ENCODE results near the gene FGFBP1. TPM values are rescaled to one million over a fixed set of nuclear protein-coding genes. Genes with fewer than 3 reads are reported as not detected.

FGFBP1 gene
- total RNA-seq, 1 experiment from 2014 or later = 0.88 TPM

- POLR2A ChIA-PET = no interaction called here
- CTCF ChIA-PET = no interaction called here
Measured at GRCh38 chr4:15931451-15932210, 6.9 kb downstream of the FGFBP1 start.

GRCh38 chr4:15930314-15930713 is 8.2 kb downstream of the FGFBP1 start:
- H3K27me3 ChIP-seq (replicated peaks; ENCODE audit: control insufficient read depth, insufficient read depth, low read length) = no peaks in the 10 kb centered on the region
- ChIA-PET POLR2A (no interaction called here), CTCF (no interaction called here)
- no peaks in the 10 kb centered on the region for H3K9me3 ChIP-seq
- no peaks in the 10 kb centered on the region for H3K36me3 ChIP-seq (ENCODE audit: control insufficient read depth, insufficient read depth, low read length)
- H3K4me3 ChIP-seq (ENCODE audit: low read depth, low read length) = no peak overlapping the region
- Mint-ChIP-seq H3K9me3 (ENCODE audit: unreplicated experiment) (no peaks in the 10 kb centered on the region), H3K4me1 (ENCODE audit: low read depth, unreplicated experiment) (no peaks in the 10 kb centered on the region), H3K27me3 (ENCODE audit: insufficient read depth, unreplicated experiment) (peaks cover 8% of the 10 kb centered on the region), H3K4me3 (ENCODE audit: unreplicated experiment) (no peak overlapping the region), H3K36me3 (ENCODE audit: insufficient read depth, unreplicated experiment) (no peaks in the 10 kb centered on the region), H3K27ac (ENCODE audit: unreplicated experiment) (no peak overlapping the region)
- no TSS peak for BruUV-seq (replicated peaks)
- no peak for TF ChIP-seq CTCF (IDR thresholded peaks at IDR 0.05; ENCODE audit: insufficient read depth in 1 of 2, low read depth in 1 of 2, low read length in 1 of 2, severe bottlenecking in 1 of 2, unreplicated experiment in 1 of 2)
- no peak for DNase-seq
- no peaks in the 10 kb centered on the region for H3K4me1 ChIP-seq
- intact Hi-C loops (cut with micrococcal nuclease; ENCODE audit: unreplicated experiment) = no loop called here

More at GRCh38 chr4:15931451-15932210, 6.9 kb downstream of the FGFBP1 start:
- no peaks in the 10 kb centered on the region for H3K9me3 Mint-ChIP-seq (ENCODE audit: unreplicated experiment)
- no peak for TF ChIP-seq CTCF (IDR thresholded peaks at IDR 0.05; ENCODE audit: insufficient read depth in 1 of 2, low read depth in 1 of 2, low read length in 1 of 2, severe bottlenecking in 1 of 2, unreplicated experiment in 1 of 2)
- H3K27me3 Mint-ChIP-seq (ENCODE audit: insufficient read depth, unreplicated experiment) = peaks cover 8% of the 10 kb centered on the region
- no peak overlapping the region for H3K4me3 Mint-ChIP-seq (ENCODE audit: unreplicated experiment)
- Histone ChIP-seq H3K4me1 (no peaks in the 10 kb centered on the region), H3K36me3 (ENCODE audit: control insufficient read depth, insufficient read depth, low read length) (no peaks in the 10 kb centered on the region), H3K4me3 (ENCODE audit: low read depth, low read length) (no peak overlapping the region), H3K27me3 (replicated peaks; ENCODE audit: control insufficient read depth, insufficient read depth, low read length) (no peaks in the 10 kb centered on the region), H3K9me3 (no peaks in the 10 kb centered on the region)
- H3K36me3 Mint-ChIP-seq (ENCODE audit: insufficient read depth, unreplicated experiment) = no peaks in the 10 kb centered on the region
- BruUV-seq (replicated peaks) = no TSS peak
- no peak for DNase-seq
- H3K4me1 Mint-ChIP-seq (ENCODE audit: low read depth, unreplicated experiment) = no peaks in the 10 kb centered on the region
- no peak overlapping the region for H3K27ac Mint-ChIP-seq (ENCODE audit: unreplicated experiment)
- intact Hi-C loops (cut with micrococcal nuclease; ENCODE audit: unreplicated experiment) = no loop called here

GRCh38 chr4:15929540-15929939 is 9.0 kb downstream of the FGFBP1 start:
- H3K9me3 Mint-ChIP-seq (ENCODE audit: unreplicated experiment) = no peaks in the 10 kb centered on the region
- BruUV-seq (replicated peaks) = no TSS peak
- no peaks in the 10 kb centered on the region for H3K9me3 ChIP-seq
- TF ChIP-seq CTCF (IDR thresholded peaks at IDR 0.05; ENCODE audit: insufficient read depth in 1 of 2, low read depth in 1 of 2, low read length in 1 of 2, severe bottlenecking in 1 of 2, unreplicated experiment in 1 of 2) = no peak
- H3K4me1 Mint-ChIP-seq (ENCODE audit: low read depth, unreplicated experiment) = no peaks in the 10 kb centered on the region
- intact Hi-C loops (cut with micrococcal nuclease; ENCODE audit: unreplicated experiment) = no loop called here
- ChIA-PET POLR2A (no interaction called here), CTCF (no interaction called here)
- no peaks in the 10 kb centered on the region for H3K36me3 ChIP-seq (ENCODE audit: control insufficient read depth, insufficient read depth, low read length)
- no peaks in the 10 kb centered on the region for H3K36me3 Mint-ChIP-seq (ENCODE audit: insufficient read depth, unreplicated experiment)
- no peak overlapping the region for H3K4me3 ChIP-seq (ENCODE audit: low read depth, low read length)
- no peak overlapping the region for H3K4me3 Mint-ChIP-seq (ENCODE audit: unreplicated experiment)
- peaks cover 8% of the 10 kb centered on the region for H3K27me3 Mint-ChIP-seq (ENCODE audit: insufficient read depth, unreplicated experiment)
- H3K4me1 ChIP-seq = no peaks in the 10 kb centered on the region
- DNase-seq = no peak
- H3K27ac Mint-ChIP-seq (ENCODE audit: unreplicated experiment) = no peak overlapping the region
- H3K27me3 ChIP-seq (replicated peaks; ENCODE audit: control insufficient read depth, insufficient read depth, low read length) = no peaks in the 10 kb centered on the region
